Liver (tissue), 3 donors: ENCODE measurements around the gene GALNT16.

ENCODE experiments used
- CTCF ChIP-seq: fragments of 150-350 bp; IDR thresholded peaks from 2 replicates; pipeline ENCODE4 v1.5.1; 2017; ENCODE audit warnings: improper control_type of control experiment, low read depth, low read length; ENCODE audit not compliant: missing input control
- JUND ChIP-seq, 2 donors: IDR thresholded peaks; 2 replicates each; pipeline ENCODE4 v1.6.1; 2016; ENCODE audit warnings: antibody characterized with exemption in 2 of 2
- MAX ChIP-seq: IDR thresholded peaks from 2 replicates; pipeline ENCODE4 v1.6.1; 2016; ENCODE audit warnings: antibody characterized with exemption
- SP1 ChIP-seq: IDR thresholded peaks from 2 replicates; pipeline ENCODE4 v1.6.1; 2018; ENCODE audit warnings: antibody characterized with exemption, mild to moderate bottlenecking
- TAF1 ChIP-seq: conservative IDR thresholded peaks from 2 replicates; pipeline ENCODE4 v1.6.1; 2016; ENCODE audit warnings: antibody characterized with exemption, mild to moderate bottlenecking
- TF ChIP-seq, protein P1 (sequence below): IDR thresholded peaks from 2 replicates; pipeline ENCODE4 v1.6.1; 2016; ENCODE audit warnings: antibody characterized with exemption, mild to moderate bottlenecking
- TF ChIP-seq, protein P2 (sequence below): IDR thresholded peaks from 2 replicates; pipeline ENCODE4 v1.6.1; 2016; ENCODE audit warnings: antibody characterized with exemption
- donor health status: healthy.
- donor health status: healthy.

DNA sequence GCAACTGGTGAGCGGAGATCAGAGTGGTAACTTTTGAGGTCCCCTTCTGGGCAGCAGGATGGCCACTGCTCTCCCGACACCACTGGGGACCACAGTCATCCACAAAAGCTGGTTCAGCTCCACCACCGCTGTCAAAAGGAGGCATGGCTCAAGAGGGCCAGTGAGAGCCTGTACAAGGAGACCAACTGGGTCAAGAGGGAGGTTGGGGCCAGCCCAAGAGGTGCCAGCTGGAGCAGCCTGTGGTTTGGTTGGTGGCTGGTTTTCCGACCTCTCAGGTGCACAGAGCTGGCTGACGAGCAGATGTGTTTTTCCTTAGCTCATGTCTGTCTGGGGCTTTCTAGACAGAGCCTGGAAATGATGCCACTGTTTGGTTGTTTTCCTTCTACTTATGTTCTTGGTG is 78.0 kb downstream of the GALNT16 start:
- TF ChIP-seq CTCF (no peak), JUND (IDR thresholded peaks at IDR 0.05) (no peak), SP1 (no peak), MAX (no peak), TAF1 (no peak)
- TF ChIP-seq, protein P1, sequence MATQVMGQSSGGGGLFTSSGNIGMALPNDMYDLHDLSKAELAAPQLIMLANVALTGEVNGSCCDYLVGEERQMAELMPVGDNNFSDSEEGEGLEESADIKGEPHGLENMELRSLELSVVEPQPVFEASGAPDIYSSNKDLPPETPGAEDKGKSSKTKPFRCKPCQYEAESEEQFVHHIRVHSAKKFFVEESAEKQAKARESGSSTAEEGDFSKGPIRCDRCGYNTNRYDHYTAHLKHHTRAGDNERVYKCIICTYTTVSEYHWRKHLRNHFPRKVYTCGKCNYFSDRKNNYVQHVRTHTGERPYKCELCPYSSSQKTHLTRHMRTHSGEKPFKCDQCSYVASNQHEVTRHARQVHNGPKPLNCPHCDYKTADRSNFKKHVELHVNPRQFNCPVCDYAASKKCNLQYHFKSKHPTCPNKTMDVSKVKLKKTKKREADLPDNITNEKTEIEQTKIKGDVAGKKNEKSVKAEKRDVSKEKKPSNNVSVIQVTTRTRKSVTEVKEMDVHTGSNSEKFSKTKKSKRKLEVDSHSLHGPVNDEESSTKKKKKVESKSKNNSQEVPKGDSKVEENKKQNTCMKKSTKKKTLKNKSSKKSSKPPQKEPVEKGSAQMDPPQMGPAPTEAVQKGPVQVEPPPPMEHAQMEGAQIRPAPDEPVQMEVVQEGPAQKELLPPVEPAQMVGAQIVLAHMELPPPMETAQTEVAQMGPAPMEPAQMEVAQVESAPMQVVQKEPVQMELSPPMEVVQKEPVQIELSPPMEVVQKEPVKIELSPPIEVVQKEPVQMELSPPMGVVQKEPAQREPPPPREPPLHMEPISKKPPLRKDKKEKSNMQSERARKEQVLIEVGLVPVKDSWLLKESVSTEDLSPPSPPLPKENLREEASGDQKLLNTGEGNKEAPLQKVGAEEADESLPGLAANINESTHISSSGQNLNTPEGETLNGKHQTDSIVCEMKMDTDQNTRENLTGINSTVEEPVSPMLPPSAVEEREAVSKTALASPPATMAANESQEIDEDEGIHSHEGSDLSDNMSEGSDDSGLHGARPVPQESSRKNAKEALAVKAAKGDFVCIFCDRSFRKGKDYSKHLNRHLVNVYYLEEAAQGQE, result no peak
- TF ChIP-seq, protein P2, sequence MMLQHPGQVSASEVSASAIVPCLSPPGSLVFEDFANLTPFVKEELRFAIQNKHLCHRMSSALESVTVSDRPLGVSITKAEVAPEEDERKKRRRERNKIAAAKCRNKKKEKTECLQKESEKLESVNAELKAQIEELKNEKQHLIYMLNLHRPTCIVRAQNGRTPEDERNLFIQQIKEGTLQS, result no peak
